NT2/D1 (cell line): ENCODE results near the gene RRH.
"Not testable (repeated sequence)": the region's sequence is repeated elsewhere in the genome, so short reads cannot be mapped to it uniquely, and the experiment has no call there.

Experiments used
- DNase-seq: peaks from one replicate; pipeline ENCODE4 v3.0.0-alpha.2; 2011; ENCODE audit warnings: low read depth, low spot score
- H3K27me3 ChIP-seq: 2 replicates; pipeline ENCODE4 v1.6.0; 2011; ENCODE audit warnings: mild to moderate bottlenecking; ENCODE audit not compliant: insufficient read length, insufficient read depth
- H3K36me3 ChIP-seq: 2 replicates; pipeline ENCODE4 v1.6.1; 2011; ENCODE audit warnings: mild to moderate bottlenecking, low read length, mixed read lengths; ENCODE audit not compliant: insufficient read depth, insufficient read length
- H3K4me1 ChIP-seq: 2 replicates; pipeline ENCODE4 v1.5.1; 2011; ENCODE audit not compliant: insufficient read depth, insufficient read length
- H3K4me3 ChIP-seq: 2 replicates; pipeline ENCODE4 v1.5.1; 2011; ENCODE audit warnings: low read depth; ENCODE audit not compliant: insufficient read length
- H3K9ac ChIP-seq: 2 replicates; pipeline ENCODE4 v1.6.0; 2011; ENCODE audit warnings: low read depth; ENCODE audit not compliant: insufficient read length
- H3K9me3 ChIP-seq: 2 replicates; pipeline ENCODE4 v1.5.1; 2011; ENCODE audit warnings: mild to moderate bottlenecking, low read length; ENCODE audit not compliant: insufficient read depth
- SUZ12 ChIP-seq: IDR thresholded peaks from 2 replicates; pipeline ENCODE4 v1.6.1; 2011; ENCODE audit not compliant: insufficient read length, insufficient read depth; ENCODE audit errors: extremely low read depth
- YY1 ChIP-seq: IDR thresholded peaks from 2 replicates; pipeline ENCODE4 v1.6.1; 2011; ENCODE audit not compliant: insufficient read length, insufficient read depth
- ZNF274 ChIP-seq: IDR thresholded peaks from 2 replicates; pipeline ENCODE4 v1.6.1; 2011; ENCODE audit warnings: mild to moderate bottlenecking, low read depth, low read length

RRH gene

DNA sequence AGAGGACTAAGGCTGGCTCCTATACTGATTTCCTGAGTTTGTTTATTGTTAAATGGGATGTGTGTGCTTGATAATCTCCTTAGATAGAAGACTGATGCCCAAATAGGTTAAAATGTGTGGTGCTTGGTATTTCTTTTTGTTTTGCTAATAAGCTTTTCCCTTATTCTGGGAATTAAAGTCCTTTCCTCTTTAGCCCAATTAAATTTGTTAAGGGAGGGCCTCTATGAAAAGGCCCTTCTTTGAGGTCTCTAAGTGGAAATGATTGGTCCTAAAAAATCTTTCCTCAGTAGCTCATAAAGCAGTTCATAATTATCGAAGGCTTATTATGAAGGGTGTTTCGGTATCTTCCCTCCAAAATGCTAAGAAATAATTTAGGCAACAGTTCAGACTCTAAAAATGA lies at the start of gene RRH:
RRH (plus strand) TSS at position 301 of the 400 bp plus-strand sequence; CDS start at position 357, 56 bp downstream.
- Histone ChIP-seq H3K36me3 (peaks cover 23% of the 10 kb centered on the region), H3K27me3 (no peaks in the 10 kb centered on the region), H3K4me1 (no peaks in the 10 kb centered on the region), H3K9ac (no peak within 1 kb of the TSS), H3K9me3 (no peaks in the 10 kb centered on the region), H3K4me3 (no peak within 1 kb of the TSS)
- DNase-seq, result no peak
- TF ChIP-seq SUZ12 (no peak), ZNF274 (no peak), YY1 (no peak)

DNA sequence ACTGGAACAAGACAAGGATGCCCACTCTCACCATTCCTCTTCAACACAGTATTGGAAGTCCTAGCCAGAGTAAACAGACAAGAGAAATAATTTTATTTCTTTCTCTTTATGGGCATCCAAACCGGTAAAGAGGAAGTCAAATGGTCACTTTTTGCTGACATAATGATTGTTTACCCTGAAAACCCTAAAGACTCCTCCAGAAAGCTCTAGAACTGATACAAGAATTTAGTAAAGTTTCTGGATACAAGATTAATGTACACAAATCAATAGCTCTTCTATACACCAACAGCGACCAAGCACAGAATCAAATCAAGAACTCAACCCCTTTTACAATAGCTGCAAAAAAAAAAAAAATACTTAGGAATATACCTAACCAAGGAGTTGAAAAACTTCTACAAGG lies 45.7 kb upstream of the RRH start:
- not testable (repeated sequence) for H3K4me3 ChIP-seq, H3K9me3 ChIP-seq, H3K9ac ChIP-seq, H3K27me3 ChIP-seq, H3K36me3 ChIP-seq, DNase-seq, H3K4me1 ChIP-seq

GRCh38 chr4:109786846-109787245 lies 40.9 kb upstream of the RRH start:
- Histone ChIP-seq H3K27me3 (no peaks in the 10 kb centered on the region), H3K36me3 (no peaks in the 10 kb centered on the region), H3K4me3 (no peak overlapping the region), H3K9ac (no peak overlapping the region), H3K9me3 (no peaks in the 10 kb centered on the region; the same call in 1 of the 2 replicates), H3K4me1 (no peaks in the 10 kb centered on the region)
- TF ChIP-seq SUZ12 (no peak), YY1 (no peak)
- DNase-seq, result no peak

DNA sequence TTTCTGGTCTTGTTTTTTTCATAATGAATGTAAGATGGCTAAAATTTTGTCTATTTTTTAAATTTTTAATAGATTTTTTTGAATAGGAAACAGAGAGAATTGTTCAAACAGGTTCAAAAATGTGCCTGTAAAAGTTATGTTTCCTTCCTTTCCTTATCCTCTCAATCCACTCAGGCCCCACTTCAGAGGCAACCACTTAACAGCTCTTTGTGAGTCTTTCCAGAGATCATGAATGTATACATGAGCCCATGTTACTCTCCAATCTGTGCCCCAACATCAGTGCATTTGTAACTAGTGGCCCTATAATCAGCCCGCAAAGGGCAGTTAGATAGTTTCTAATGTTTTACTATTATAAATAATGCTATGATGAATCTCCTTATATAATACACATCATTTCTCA lies 40.0 kb upstream of the RRH start:
- no peak for DNase-seq
- Histone ChIP-seq H3K27me3 (no peaks in the 10 kb centered on the region), H3K4me1 (no peaks in the 10 kb centered on the region), H3K9me3 (no peaks in the 10 kb centered on the region; the same call in 1 of the 2 replicates), H3K4me3 (no peak overlapping the region), H3K36me3 (no peaks in the 10 kb centered on the region), H3K9ac (no peak overlapping the region)
- no peak for TF ChIP-seq SUZ12
- no peak for TF ChIP-seq YY1
- no peak for TF ChIP-seq ZNF274

DNA sequence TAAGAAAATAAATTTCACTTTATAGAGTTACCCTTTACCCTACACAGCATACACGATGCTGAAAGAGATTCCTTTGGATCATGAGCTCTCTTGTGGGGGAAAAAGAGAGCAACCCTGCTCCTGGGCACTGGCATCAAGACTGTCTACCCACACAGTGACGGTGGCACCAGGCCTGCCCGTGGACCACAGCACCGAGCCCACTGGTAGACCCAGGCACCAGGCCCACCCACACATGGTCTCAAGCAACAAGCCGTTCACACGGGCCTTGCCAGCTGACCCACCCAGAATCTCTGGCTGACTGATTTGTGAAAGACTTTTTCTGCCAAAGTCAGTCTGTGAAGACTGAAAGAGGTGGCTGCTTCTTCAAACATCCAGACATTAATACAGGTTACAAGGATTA lies 32.7 kb upstream of the RRH start:
- no peaks in the 10 kb centered on the region for H3K4me1 ChIP-seq
- no peak for DNase-seq
- H3K9me3 ChIP-seq, result peaks cover 14% of the 10 kb centered on the region; the same call in 1 of the 2 replicates
- TF ChIP-seq SUZ12 (no peak), ZNF274 (no peak), YY1 (no peak)
- no peaks in the 10 kb centered on the region for H3K36me3 ChIP-seq
- H3K9ac ChIP-seq, result no peak overlapping the region
- H3K4me3 ChIP-seq, result no peak overlapping the region
- H3K27me3 ChIP-seq, result no peaks in the 10 kb centered on the region

DNA sequence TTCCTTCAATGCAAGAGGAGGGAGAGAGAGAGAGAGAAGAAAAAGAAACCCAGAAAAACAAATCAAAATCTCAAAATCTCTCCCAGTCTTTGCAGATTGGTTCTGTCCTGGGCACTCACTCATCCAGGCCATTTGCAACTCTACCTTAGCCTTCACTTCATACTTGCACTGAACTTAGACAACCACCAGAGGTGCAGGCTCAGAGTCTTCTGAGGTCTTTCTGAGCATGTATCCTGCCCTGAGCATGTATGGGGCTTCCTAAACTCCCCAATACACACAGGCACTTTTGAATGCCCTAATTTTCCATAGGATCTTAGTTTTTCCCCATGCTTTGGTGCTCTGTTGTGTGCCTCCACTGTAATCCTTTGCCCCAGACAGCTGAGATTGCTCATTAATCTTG lies 28.9 kb upstream of the RRH start:
- H3K4me1 ChIP-seq, result no peaks in the 10 kb centered on the region
- DNase-seq, result no peak
- H3K9ac ChIP-seq, result no peak overlapping the region
- no peak overlapping the region for H3K4me3 ChIP-seq
- H3K27me3 ChIP-seq, result no peaks in the 10 kb centered on the region
- H3K9me3 ChIP-seq, result peaks cover 9% of the 10 kb centered on the region; the same call in 1 of the 2 replicates
- H3K36me3 ChIP-seq, result no peaks in the 10 kb centered on the region
- TF ChIP-seq SUZ12, result no peak
- TF ChIP-seq YY1, result no peak
- no peak for TF ChIP-seq ZNF274

DNA sequence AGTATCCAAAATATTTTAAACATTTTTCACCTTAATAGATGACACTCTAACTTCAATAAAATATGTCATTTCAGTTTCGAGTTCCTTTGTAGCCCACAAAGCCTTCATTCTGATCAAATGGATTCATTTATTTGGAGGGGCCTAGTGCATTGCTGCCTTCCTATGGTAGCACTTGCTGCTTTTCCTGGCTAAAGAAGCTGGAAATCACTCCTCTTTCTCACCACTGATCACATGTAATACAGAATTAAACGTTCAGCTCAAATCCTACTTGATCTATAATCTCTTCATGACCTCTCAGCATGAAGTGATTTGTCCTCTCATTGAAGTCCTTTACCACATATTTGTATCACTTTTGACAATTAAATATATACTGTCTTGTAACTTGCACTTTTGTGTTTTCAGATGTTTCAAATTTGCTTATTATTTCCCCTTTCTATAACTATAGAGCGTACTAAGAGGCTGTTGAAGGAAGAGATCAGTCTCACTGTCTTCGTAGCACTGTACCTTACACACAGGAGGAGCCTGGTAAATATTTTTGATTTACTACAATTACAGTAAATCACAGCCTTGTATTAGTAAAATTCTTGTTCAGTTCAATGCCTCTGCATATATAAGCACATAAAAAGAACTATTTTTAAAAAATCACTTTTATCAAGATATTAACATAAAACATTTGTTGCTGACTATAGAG lies 26.5 kb upstream of the RRH start:
- H3K9ac ChIP-seq, result no peak overlapping the region
- H3K27me3 ChIP-seq, result no peaks in the 10 kb centered on the region
- peaks cover 3% of the 10 kb centered on the region; the same call in 1 of the 2 replicates for H3K9me3 ChIP-seq
- DNase-seq, result no peak
- H3K36me3 ChIP-seq, result no peaks in the 10 kb centered on the region
- no peak for TF ChIP-seq YY1
- TF ChIP-seq SUZ12, result no peak
- no peak for TF ChIP-seq ZNF274
- H3K4me3 ChIP-seq, result no peak overlapping the region
- H3K4me1 ChIP-seq, result peaks cover 2% of the 10 kb centered on the region
